ENCODE data around the gene ST6GALNAC2.

The ST6GALNAC2 gene

GRCh38 chr17:76517638-76518038, 68.0 kb downstream of the ST6GALNAC2 start:
- Histone ChIP-seq H4K20me1 (ENCODE audit: insufficient read depth) (no peaks in the 10 kb centered on the region), H3K27me3 (ENCODE audit: insufficient read depth, low read depth) (peaks cover 35% of the 10 kb centered on the region), H3K4me1 (ENCODE audit: low read depth, poor library complexity, severe bottlenecking) (no peaks in the 10 kb centered on the region), H2AFZ (ENCODE audit: low read depth) (no peak overlapping the region), H3K79me2 (ENCODE audit: insufficient read depth, low read depth) (no peaks in the 10 kb centered on the region), H3K9ac (no peak overlapping the region), H3K36me3 (ENCODE audit: insufficient read depth) (no peaks in the 10 kb centered on the region), H3K4me3 (IDR thresholded peaks at IDR 0.05; ENCODE audit: insufficient read depth, low read depth, low read length) (no peak overlapping the region), H3K4me2 (no peak overlapping the region), H3K27ac (no peak overlapping the region)
- TF ChIP-seq CTCF (conservative IDR thresholded peaks at IDR 0.05; ENCODE audit: low read depth, low read length): no peak
